Right renal pelvis (tissue), 4 donors: ENCODE results near the gene TIAM2. TPM values are rescaled to one million over a fixed set of nuclear protein-coding genes. Genes with fewer than 3 reads are reported as not detected.

Source experiments
- DNase-seq, 4 donors: peaks; one replicate each; pipeline ENCODE4 v3.0.0-alpha.2; 2013; ENCODE audit warnings: low read depth in 4 of 4, low spot score in 3 of 4, missing footprints in 1 of 4
- polyA plus RNA-seq, 4 donors: library from polyadenylated mRNA; unstranded; fragments of 120-200 nt; gene quantifications; one replicate each; pipeline ENCODE4 v1.2.1, GENCODE V29; 2013; ENCODE audit not compliant: insufficient read length in 4 of 4

TIAM2 gene
- polyA plus RNA-seq, 4 donors = 16.9 to 23.4 (median 22.2) TPM

DNA sequence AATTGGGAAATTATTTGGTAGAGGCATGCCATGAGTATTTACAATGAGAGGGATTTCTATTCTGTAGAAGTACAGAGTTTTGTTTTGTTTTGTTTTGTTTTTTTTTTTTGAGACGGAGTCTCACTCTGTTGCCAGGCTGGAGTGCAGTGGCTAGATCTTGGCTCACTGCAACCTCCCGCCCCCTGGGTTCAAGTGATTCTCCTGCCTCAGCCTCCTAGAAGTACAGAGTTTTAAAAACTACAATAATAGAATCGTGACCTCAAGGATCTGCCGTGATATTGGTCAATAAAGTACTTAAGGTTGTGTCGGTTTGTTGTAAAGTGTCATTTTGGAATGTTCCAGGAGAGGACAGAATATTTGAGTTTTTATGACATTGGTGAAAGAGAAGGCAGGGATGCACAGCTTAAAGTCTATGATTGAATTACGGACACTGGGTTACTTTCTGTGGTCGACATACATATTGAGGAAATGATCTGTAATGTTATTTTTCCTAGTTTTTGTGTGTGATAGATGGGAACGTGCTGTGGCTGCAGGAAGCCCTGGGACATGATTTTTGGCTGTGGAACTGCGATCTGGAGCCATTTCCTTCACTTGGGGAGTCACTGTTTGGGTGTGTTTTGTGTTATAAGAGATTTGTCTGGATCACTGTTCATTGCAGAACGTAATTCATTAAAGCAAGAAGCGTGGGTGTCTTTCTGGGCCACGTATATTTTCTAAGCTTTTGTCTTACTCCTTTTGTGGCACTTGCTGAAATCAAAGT is 59.6 kb downstream of the TIAM2 start:
- DNase-seq = no peak

DNA sequence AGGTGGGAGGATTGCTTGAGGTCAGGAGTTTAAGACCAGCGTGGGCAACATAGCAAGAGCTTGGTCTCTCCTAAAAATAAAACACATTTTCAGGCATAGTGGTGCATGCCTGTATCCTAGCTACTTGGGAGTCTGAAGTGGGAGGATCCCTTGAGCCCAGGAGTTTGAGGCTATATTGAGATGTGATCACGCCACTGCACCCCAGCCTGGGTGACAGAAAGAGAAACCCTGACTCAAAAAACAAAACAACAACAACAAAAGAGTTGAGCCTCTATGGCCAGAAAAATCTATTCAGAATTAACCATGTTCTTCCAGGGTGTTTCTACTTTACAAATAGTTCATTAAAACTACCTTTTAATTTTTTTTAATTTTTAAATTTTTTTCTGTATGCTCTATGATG is 60.6 kb downstream of the TIAM2 start:
- DNase-seq = no peak

DNA sequence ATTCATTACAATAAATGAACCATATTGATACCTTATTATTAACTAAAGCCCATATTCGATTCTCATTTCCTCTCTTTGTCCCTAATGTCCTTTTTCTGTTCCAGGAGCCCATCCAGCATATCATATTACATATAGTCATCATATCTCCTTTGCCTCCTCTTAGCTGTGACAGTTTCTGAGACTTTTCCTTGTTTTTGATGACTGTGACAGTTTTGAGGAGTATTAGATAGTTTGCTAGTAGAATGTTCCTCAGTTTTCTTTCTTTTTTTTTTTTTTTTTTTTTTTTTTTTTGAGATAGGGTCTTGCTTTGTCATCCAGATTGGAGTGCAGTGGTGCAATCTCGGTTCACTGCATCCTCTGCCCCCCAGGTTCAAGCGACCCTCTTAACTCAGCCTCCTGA is 61.6 kb downstream of the TIAM2 start:
- no peak for DNase-seq

DNA sequence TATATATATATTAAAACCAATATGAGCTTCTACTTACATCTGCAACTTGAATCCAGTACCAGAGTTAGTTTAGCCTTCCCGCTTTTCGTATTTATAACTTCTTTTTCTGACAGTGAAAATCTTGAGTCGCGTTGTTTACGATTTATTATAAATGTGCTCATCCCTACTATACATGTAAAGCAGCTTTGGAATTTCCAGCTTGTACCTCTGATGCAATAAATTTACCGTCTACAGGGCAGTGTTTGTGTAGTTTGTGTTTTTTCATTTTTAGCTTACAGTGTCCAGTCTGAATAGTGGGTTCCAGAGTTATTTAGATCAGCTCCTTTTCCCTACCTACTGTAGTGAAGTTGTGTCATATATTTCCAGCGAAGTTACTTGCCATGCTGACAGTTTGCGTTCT is 66.3 kb downstream of the TIAM2 start:
- DNase-seq = no peak

DNA sequence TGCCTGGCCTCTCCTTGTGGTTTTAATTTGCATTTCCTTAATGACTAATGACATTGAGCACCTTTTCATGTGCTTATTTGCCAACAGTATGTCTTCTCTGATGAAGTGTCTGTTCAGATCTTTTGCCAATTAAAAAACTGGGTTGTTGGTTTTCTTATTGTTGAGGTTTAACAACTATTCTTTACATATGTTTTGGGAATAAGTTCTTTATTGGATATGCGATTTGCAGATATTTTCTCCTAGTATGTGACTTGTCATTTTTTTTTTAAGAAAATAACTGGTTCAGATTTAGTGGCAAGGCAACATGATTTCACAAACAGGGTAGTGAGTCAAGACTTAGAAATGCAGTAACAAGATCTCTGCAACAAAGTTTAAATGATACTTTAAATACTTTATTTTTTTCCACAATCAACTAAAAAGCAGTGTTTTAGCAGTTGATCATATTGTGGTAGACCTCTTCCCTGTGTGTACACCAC is 67.8 kb downstream of the TIAM2 start:
- no peak for DNase-seq

DNA sequence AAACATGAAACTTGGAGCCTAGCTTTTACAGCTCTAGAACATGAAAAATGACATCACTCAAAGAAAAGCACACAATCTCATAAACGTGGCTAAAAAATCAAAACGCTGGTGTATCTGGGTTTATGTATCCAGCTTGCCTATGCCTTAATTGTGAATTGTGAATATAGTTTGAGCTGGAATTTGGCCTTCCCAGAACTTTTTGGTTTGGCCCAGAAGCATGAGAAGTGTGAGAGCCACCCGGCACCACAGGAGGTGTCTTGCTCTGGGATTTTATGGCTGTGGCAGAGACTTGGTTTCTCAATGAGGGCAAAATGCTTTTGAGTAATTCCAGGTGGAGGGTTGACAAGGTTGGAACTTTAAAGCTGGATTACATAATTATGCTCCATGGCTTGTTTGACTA is 69.2 kb downstream of the TIAM2 start:
- DNase-seq = no peak

DNA sequence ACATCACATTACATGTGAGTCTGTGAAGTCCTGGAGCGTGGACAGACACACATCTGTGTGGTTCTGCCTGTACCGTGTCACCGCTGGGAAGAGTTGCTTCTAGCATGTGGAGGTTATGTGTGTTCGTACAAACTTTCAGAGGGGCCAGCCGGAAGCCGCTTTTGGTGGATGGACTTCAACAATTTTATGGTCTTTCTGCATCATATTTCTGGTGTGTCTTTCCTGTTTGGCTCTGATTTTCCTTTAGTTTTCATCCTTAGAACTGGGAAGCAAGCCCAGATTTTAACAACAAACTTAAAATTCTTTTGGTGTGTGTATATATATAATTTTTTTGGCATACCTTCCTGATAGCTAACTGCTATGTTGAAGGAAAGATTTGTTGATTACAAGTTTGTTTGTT is 71.2 kb downstream of the TIAM2 start:
- DNase-seq = peak in 2 of 4 donors; percentile 37 to 42

DNA sequence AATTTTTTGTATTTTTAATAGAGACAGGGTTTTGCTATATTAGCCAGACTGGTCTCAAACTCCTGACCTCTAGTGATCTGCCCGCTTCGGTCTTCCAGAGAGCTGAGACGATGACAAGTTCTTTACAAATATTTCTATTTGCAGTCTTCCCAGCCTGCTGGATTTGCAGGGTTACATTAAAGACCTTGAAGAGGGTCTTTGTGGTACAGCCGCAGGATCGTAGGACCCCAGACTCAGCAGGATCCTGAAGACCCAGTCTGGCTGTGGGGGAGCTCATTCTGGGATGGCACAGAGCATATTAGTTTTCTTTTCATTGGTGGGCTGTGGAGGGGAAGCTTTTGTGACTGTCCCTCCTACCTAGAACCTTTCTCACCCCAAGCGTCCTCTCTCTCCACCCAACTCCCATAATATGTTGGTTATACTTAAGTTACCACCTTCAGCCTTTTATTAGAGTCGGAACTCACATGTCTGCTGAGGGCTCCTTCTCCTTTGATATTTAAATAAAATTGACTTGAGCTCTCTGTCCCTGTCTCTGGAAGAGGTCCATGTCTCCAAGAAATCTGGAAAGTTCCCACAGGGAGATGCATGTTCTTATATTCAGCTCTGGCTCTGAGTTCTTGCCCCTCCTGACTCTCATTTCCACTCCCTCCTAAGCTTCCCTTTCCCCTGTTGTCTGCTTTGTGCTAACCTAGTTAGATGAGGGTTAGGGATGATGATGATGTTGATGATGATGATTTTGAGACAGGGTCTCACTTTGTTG is 72.0 kb downstream of the TIAM2 start:
- DNase-seq = no peak

DNA sequence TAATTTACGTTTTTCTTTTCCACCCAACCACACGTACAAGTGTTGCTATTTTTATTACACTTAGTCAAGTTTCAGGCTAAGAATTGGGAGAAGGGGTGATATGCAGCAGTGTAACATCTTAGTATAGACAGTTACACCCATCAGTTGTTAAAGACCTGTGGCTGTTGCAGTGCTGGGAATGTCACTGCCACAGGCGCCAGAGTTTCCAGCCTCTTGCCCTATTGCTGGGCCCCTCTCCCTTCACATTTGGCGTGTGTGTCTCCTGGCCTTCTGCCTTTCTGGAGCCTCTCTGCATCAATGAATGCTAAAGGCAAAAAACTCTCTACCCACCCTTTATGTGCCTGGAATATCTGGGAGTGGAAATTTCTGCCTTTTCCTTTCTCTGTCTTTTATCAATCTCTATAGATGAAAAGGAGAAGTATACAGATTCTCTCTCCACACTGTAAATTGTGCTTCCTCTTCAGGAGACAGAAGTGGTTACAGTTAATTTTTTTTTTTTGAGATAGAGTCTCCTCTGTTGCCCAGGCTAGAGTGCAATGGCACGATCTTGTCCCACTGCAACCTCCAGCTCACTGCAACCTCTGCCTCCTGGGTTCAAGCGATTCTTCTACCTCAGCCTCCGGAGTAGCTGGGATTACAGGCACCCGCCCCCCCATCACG is 73.0 kb downstream of the TIAM2 start:
- no peak for DNase-seq

DNA sequence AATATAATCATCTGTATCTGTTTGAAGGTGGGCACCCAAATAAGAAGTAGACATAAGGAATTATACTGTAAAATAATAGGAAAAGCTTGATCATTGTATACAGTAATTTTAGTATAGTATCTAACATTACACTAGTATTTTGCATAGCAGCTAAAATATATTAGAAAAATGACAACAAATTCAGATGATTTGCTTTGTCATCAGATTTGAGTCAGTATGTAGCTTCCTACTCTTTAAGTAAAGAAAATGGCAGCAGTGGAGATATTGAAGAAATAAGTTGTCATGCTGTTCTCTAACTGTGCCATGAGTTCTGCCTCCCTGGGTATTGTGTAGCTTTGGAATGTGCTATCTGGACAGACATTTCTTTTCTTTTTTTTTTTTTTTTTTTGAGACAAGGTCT is 74.4 kb downstream of the TIAM2 start:
- no peak for DNase-seq

DNA sequence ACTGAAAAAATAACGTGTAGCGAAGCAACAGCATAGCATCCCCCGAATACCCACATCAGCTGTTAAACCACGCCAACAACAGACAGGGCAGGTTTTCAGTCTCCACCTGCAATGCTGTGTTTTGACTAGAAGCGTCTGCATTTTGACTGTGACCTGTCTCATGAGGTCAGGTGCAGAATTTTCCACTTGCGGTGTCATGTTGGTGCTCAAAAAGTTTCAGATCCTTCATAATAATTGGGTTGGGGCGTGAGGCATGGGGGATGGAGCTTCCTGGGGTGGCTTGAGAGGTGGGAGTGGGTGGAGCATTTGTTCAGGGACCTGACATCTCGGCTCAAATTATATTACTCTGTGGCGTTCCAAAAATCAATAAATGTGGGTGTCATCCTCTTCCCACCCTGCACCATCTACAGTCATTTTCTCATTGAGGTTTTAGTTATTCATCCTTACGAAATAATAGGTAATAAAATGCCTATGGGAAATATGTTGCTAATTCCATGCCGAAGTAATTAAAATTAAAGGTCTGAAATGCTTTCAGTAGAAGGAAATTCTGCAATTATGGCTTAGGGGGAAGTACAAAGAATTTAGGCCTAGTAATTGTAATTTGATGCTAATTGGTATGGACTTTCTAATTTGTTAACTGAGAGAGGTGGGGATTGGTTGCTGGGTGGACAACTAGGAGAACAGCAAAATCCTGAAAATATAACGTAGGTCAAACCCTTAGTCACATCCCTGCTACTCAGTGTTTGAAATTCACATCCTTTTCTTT is 81.0 kb downstream of the TIAM2 start:
- DNase-seq = no peak

DNA sequence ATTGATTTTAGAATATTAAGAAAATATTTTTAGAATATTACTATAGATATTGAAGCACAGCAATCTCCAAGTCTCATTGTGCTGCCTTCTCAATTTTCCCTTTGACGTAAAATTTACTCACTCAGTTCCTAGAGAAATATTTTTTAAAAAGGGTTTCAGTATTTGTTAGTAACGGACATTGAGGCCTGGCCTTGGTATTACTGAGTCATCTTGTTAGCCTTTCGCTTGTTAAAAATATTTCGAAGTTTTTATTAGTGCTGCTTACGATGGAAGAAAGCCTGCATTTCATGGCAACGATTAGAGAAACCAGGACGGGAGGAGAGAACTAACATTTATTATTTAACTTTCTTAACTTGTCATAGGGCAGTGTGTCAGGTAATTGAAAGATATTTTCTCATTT is 82.2 kb downstream of the TIAM2 start:
- DNase-seq = no peak

DNA sequence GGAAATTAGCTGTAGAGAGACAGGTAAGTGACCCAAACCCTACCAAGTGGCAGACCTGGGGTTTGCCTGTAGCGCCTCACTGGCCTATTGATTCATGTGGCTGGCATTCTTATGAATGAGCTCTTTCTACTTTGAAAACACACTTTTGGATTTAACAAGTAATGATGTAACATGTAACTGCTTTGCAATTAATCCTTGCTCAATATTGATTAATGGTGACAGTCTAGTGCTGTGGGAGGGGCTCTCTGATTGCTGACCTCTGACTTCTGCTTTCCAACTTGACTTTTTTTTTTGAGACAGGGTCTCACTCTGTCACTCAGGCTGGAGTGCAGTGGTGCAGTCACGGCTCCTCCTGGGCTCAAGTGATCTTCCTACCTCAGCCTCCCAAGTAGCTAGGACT is 82.7 kb downstream of the TIAM2 start:
- DNase-seq = no peak

DNA sequence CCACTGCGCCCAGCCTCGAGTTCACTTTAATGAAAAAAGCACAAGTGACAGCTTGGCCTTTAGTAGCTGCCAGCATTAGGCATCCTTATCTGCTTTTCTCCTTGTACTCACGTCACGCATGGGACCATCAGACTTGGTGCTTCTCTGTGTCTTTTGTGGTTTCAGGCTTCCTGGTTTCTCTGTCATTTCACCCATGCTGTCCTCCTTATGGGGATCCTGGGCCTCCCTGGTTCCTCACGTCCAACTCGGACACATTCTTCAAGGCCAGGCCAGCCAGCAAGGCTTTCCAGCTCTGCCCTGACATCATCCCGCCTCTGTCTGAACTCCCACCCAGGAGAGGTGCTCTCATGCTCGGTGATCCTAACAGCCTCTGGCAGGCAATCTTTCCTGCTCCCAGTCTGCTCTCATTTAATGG is 83.2 kb downstream of the TIAM2 start:
- no peak for DNase-seq

DNA sequence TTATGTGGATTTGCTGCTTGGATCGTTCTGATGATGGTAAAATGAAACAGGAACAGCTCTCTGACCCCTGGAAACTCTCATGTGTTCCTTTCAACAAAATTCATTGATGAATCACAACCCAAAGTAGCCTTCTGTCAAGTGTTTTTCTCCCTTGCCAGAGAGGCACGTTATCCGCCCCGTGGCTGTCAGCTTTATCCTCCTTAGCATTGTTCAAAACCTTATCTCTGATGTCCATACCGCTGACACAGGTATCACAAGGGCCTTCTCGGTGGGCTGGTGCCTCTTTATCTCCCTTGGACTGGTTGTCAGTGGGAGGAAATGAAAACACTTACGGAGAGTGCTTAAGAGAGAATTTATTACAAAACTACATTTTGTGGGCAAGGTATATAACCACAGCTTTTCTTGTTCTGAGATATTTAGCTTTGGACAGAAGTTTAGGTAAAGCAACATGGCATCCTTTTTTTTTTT is 84.9 kb downstream of the TIAM2 start:
- no peak for DNase-seq

DNA sequence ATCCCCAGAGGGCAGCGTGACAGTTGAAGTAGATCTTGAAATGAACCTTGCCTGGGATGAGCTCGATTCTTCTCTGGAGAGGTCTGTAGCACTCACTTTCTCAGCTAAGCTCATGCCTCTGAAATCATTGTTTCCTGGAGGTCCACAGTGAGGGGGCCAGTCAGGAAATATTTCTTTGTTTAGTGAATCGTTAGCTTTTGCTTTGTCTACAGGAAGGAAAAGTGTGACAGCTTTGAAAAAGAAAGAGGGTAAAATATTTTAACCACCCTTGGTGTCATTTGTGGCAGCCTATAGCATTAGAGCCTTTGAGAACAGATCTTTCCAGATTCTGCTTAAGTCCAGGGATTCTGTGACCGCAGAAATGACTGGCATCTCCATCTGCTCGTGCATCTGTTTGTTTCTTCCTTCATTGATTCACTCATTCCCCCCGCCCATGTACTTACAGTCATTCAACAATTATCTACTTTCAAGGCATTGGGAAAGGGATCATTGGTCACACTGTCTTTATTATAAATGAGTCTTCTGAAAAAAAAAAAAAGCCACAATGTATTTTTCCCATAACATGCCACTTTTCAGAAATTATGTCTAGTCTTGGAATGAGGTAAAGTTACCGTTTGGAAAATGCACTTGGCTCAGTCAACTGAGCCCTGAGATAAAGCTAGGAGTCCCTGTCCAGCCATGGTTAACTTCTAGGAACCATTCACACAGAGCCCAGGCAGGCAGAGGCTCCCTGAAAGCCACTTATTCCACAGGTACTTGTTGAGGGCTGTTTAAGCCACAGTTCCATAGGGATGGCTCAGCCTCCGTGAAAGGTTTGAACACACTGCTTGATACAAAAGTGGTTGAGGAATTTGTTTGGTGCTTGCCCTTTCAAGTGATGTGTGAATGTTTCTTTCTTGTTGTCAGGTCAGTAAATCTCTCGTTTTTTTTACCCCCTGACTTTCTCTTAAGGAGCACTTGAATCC is 86.0 kb downstream of the TIAM2 start:
- DNase-seq = no peak

DNA sequence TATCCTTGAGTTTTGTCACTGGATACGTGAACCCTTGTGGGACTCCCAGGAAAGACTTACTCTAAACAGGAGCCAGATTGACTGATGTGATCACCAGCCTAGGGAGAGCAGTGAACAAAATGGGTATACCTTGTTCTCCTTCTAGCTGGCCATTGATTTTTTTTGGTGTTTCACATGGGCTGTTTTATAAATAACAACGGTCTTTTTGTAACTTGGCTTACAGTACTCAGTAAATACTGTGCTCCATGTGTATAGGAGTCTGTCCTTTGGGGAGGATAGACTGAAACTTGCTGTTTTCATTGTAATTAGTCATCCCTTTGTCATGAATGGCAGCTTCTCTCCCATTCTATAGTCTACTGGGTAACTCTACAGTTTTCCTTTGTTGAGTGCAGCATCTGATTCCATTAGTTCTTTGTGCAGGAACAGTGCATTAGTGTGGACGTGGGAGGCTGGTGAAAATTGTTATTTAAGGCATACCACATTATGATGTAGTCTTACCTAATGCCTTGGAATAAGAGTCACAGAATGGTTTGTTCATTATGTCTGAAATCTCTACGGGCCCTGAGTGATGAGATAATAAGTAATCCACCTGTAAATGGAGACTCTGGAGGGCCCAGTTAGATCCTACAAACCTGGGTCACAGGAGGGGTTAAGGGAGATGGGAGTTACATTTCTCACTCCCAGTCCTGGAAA is 89.5 kb downstream of the TIAM2 start:
- no peak for DNase-seq

DNA sequence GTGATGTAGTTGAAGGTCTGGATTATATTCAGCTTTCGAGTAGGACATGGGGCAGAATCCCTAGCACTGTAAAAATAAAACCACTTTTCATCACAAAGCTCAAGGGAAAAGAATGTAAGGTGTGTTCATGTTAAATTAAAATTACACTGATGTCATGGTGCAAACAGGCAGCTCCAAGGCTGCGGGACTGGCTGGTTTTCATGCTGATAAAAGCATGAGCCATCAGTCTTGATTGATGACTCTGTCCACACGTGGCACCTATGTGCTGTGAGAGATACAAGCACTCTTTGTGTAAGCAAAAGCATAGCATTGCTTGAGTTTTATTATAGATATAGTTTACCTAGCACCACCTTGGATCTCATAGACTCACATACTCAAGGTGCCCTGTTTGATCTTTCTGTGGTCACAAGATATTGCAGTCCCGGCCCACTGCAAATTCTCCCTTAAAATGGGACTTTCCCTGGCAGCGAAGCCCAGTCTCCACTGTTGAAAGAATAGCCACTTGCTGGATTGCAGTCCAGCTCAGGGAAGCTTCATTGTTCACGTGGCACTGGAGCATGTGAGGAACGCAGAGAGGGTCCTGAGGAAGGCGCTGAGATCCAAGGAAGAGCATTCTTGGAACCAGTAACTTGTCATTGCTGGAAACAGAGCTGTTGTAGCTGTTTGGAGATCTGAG is 90.6 kb downstream of the TIAM2 start:
- DNase-seq = no peak
